COLO668 (cell line): ENCODE results near the gene HINFP.
"Not testable (repeated sequence)": the region's sequence is repeated elsewhere in the genome, so short reads cannot be mapped to it uniquely, and the experiment has no call there.

Experiments
- DNase-seq: peaks from one replicate; lab custom pipeline; 2025; ENCODE audit not compliant: unreplicated experiment; lab: John Stamatoyannopoulos, UW

HINFP gene

GRCh38 chr11:119155733-119156492 lies 34.5 kb downstream of the HINFP start:
- peak; percentile 54 for DNase-seq

GRCh38 chr11:119156496-119156895 lies 35.1 kb downstream of the HINFP start:
- no peak for DNase-seq

- no peak for DNase-seq
Observed at GRCh38 chr11:119157063-119157462, 35.7 kb downstream of the HINFP start.

- DNase-seq, result no peak
Observed at GRCh38 chr11:119158467-119158866, 37.1 kb downstream of the HINFP start.

- no peak for DNase-seq
Observed at GRCh38 chr11:119160151-119160550, 38.8 kb downstream of the HINFP start.

DNA sequence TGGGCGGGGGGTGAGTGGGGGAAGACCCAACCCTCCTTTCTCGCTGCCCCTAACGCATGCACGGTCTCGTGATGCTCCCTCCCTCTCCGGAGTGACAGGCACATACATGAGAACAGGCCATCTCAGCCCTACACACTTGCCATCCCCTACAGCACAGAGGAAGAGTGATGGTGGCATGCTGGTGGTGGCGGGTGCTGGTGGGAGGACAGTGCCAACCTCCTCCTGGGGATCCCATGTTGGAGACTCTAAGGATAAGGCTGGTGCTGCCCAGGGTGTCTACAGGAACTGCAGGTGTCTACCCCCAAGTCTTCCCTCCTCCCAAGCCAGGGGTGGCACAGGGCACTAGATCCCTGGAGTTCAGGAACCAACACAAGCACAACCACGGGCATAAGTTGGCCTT lies 40.5 kb downstream of the HINFP start:
- no peak for DNase-seq

DNA sequence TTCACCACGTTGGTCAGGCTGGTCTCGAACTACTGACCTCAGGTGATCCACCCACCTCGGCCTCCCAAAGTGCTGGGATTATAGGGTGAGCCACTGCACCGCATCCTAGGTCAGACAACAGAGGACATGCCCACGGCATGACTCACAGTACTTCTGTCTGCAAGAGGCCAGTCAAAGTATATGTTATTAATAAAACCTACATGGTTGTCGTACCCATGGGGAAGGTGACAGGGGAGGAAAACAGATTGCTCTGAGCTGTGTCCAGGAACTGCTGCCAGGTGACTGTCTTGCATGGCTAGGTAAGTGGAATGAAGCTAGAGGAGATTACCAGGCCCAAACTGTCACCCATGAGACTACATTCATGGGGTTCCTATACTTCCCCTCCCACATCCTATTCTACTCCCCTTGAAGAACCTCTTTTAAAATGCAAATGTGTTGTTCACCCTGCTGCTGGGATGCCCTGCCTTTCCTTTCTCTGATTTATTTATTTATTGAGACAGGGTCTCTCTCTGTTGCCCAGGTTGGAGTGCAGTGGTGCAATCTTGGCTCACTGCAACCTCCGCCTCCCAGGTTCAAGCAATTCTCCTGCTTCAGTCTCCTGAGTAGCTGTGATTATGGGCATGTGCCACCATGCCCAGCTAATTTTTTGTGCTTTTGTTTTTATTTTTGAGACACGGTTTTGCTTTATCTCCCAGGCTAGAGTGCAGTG lies 45.1 kb downstream of the HINFP start:
- no peak for DNase-seq

DNA sequence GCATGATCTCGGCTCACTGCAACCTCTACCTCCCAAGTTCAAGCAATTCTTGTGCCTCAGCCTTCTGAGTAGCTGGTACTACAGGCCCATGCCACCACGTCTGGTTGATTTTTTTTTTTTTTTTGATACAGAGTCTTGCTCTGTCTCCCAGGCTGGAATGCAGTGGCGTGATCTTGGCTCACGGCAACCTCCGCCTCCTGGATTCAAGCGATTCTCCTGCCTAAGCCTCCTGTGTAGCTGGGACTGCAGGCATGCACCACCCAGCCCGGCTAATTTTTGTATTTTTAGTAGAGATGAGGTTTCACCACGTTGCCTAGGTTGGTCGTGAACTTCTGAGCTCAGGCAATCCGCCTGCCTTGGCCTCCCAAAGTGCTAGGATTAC lies 45.7 kb downstream of the HINFP start:
- not testable (repeated sequence) for DNase-seq

GRCh38 chr11:119167933-119168332 lies 46.6 kb downstream of the HINFP start:
- no peak for DNase-seq

DNA sequence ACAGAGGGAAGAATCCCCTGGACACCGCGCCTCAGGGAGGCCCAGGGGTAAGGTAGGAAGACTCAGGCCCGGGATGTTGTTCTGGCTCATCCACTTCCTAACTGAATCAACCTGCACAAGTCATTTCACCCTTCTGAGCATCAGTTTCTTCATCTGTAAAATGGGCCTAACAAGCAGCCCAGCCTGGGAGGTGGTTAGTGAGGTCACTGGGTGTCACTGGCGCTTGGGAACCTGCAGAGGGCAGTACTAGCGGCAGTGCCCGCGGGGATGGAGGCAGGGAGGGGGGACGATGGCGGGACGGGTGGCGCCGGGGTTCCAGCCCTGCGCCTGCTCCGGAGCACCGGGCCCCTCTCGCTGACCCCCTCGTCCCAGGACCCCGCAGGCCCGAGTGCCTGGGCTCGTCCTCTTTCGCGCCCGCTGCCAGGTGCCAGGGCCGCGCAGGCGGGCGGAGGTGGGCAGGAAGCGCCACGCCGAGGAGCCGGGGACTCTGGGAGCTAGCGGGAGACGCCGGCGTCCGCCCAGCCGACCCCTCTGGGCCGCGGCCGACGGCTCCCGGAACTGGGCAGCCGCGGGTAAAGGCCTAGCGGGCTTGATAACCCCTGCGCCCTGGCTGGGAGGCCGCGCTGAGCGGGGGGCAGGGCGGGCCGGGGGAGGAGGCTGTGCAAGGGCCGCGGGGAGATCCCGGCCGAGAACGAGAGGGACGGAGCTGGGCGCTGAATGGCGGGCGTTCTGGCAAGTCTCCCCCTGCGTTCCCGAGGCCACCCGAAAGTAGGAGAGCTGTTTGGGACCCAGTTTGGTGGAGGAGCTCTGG lies 47.3 kb downstream of the HINFP start, which contains the start of gene NLRX1:
NLRX1 (plus strand) TSS at position 255 of the 811 bp plus-strand sequence. CDS start 2,679 bp downstream, outside the sequence.
- peak; percentile 81 for DNase-seq

- DNase-seq, result no peak
Observed at GRCh38 chr11:119169282-119169719, 47.9 kb downstream of the HINFP start.

- DNase-seq, result no peak
Observed at GRCh38 chr11:119172513-119172912, 51.1 kb downstream of the HINFP start.

- no peak for DNase-seq
Observed at GRCh38 chr11:119173453-119173852, 52.1 kb downstream of the HINFP start.

- peak; percentile 47 for DNase-seq
Observed at GRCh38 chr11:119175493-119176077, 54.2 kb downstream of the HINFP start.

GRCh38 chr11:119178166-119178680 lies 56.8 kb downstream of the HINFP start:
- no peak for DNase-seq

DNA sequence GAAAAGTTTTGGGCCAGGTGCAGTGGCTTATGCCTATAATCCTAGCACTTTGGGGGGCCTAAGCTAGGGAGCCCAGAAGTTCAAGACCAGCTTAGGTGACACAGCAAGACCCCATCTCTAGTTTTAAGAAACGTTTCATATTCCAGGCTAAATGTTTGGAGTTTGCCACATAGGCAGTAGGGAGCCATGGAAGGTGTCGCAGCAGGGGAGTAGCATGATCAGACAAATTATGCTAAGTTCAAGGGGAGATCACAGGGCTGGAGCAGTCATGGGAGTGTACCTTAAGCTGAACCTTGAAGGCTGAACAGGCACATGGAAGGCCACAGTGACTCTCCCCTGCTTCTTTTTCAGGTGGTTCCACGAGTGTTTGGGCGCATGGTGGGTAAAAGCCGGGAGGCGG lies 58.0 kb downstream of the HINFP start:
- no peak for DNase-seq

DNA sequence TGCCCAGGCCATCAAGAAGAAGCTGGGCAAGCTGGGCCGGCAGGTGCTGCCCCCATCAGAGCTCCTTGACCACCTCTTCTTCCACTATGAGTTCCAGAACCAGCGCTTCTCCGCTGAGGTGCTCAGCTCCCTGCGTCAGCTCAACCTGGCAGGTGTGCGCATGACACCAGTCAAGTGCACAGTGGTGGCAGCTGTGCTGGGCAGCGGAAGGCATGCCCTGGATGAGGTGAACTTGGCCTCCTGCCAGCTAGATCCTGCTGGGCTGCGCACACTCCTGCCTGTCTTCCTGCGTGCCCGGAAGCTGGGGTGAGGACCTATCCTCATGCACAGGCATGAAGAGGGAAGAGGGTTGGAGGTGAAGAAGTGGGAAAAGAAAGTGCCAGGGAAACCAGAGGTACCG lies 58.6 kb downstream of the HINFP start:
- peak; percentile 98 for DNase-seq

DNA sequence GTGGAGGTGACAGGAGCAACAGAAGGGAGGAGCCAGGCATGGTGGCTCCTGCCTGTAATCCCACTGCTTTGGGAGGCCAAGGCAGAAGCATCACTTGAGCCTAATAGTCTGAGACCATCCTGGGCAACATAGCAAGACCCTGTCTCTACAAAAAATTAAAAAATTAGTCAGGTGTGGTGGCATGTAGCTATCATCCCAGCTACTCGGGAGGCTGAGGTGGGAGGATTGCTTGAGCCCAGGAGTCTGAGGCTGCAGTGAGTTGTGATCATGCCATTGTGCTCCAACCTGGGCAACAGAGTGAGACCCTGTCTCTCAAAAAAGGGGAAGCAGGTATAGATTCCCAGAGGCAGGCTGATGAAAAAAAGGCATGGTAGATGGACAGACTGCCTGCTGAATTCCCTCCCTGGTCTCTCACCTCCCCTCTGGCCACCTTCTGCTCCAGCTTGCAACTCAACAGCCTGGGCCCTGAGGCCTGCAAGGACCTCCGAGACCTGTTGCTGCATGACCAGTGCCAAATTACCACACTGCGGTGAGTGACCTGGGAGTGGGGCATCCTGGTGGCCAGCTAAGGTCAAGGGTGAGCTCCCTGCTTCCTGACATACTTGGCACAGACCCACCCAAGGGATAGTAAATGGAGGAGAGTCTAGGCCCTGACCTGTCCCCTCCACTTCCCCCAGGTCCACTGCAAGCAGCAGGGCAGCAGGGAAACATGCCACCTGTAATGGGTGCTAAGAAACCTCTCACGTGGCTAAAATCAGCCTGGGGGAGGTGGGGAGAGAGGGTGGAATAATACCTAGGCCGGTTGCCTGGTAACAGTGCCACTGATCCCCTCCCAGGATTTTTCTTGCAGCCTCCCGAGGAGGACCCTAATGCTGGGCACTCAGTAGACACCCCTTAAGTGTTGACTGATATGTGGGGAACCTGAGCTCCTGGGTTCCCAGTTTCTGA lies 59.6 kb downstream of the HINFP start:
- DNase-seq, result peak; percentile 33

DNA sequence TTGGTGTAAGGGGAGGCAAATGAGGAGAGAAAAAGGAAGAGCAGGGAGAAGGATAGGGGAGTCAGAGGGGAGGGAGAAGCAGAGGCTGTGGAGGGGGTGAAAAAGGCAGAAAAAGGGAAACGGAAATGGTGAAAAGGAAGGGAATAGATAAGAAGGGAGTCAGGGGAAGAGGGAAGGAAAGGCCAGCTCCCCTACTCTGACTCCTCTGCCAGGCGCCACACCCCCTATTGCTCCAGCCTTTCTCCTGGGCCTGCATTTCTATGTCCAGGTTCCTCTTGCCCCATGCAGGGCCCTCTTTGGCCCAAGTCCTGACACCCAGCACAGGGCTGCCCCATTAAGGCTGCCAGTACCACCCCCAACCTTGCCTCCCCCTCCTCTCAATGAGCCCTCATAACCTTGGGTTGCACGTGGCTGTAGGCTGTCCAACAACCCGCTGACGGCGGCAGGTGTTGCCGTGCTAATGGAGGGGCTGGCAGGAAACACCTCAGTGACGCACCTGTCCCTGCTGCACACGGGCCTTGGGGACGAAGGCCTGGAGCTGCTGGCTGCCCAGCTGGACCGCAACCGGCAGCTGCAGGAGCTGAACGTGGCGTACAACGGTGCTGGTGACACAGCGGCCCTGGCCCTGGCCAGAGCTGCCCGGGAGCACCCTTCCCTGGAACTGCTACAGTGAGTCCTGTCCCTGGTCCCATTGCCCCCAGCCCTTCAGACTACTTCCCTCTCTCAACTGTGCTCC lies 60.5 kb downstream of the HINFP start:
- DNase-seq, result peak; percentile 90
